ENCODE data around the gene SLIT2. TPM values are rescaled to one million over a fixed set of nuclear protein-coding genes. Genes with fewer than 3 reads are reported as not detected.

The SLIT2 gene
- 11.2 and 22.9 TPM in 2 replicates for total RNA-seq (2012; rRNA removed)

GRCh38 chr4:20251796-20252655 is at the start of gene SLIT2:
SLIT2 (plus strand) TSS chr4:20251905; CDS start chr4:20253816, 1,911 bp downstream.
- Histone ChIP-seq H3K4me3 (ENCODE audit: low read length) (peak within 1 kb of the TSS; percentile 82), H3K4me1 (ENCODE audit: control insufficient read depth, insufficient read depth, low read length) (peaks cover 46% of the 10 kb centered on the region), H3K36me3 (ENCODE audit: insufficient read depth, low read length) (no peaks in the 10 kb centered on the region), H3K9ac (ENCODE audit: low read depth, low read length) (peak within 1 kb of the TSS; percentile 81), H3K27me3 (ENCODE audit: control insufficient read depth, insufficient read depth, low read length) (no peaks in the 10 kb centered on the region), H3K4me2 (ENCODE audit: low read length) (peak within 1 kb of the TSS; percentile 79), H3K9me3 (replicated peaks; ENCODE audit: low read length) (no peaks in the 10 kb centered on the region)

- Histone ChIP-seq H3K27me3 (ENCODE audit: control insufficient read depth, insufficient read depth, low read length) (no peaks in the 10 kb centered on the region), H3K9ac (ENCODE audit: low read depth, low read length) (no peak overlapping the region), H3K4me1 (ENCODE audit: control insufficient read depth, insufficient read depth, low read length) (peaks cover 10% of the 10 kb centered on the region), H3K4me3 (ENCODE audit: low read length) (peak overlapping the region; percentile 28), H3K9me3 (replicated peaks; ENCODE audit: low read length) (no peaks in the 10 kb centered on the region), H3K4me2 (ENCODE audit: low read length) (peak overlapping the region; percentile 37), H3K36me3 (ENCODE audit: insufficient read depth, low read length) (no peaks in the 10 kb centered on the region)
Measured at GRCh38 chr4:20203508-20203907, 48.2 kb upstream of the SLIT2 start.

GRCh38 chr4:20217521-20217920 is 34.2 kb upstream of the SLIT2 start:
- no peaks in the 10 kb centered on the region for H3K4me1 ChIP-seq (ENCODE audit: control insufficient read depth, insufficient read depth, low read length)
- no peaks in the 10 kb centered on the region for H3K9me3 ChIP-seq (replicated peaks; ENCODE audit: low read length)
- no peak overlapping the region for H3K4me3 ChIP-seq (ENCODE audit: low read length)
- no peaks in the 10 kb centered on the region for H3K36me3 ChIP-seq (ENCODE audit: insufficient read depth, low read length)
- no peak overlapping the region for H3K9ac ChIP-seq (ENCODE audit: low read depth, low read length)
- no peak overlapping the region for H3K4me2 ChIP-seq (ENCODE audit: low read length)
- H3K27me3 ChIP-seq (ENCODE audit: control insufficient read depth, insufficient read depth, low read length): no peaks in the 10 kb centered on the region

- no peak overlapping the region for H3K4me3 ChIP-seq (ENCODE audit: low read length)
- no peak overlapping the region for H3K4me2 ChIP-seq (ENCODE audit: low read length)
- no peaks in the 10 kb centered on the region for H3K27me3 ChIP-seq (ENCODE audit: control insufficient read depth, insufficient read depth, low read length)
- no peaks in the 10 kb centered on the region for H3K4me1 ChIP-seq (ENCODE audit: control insufficient read depth, insufficient read depth, low read length)
- H3K9ac ChIP-seq (ENCODE audit: low read depth, low read length): no peak overlapping the region
- H3K9me3 ChIP-seq (replicated peaks; ENCODE audit: low read length): no peaks in the 10 kb centered on the region
- no peaks in the 10 kb centered on the region for H3K36me3 ChIP-seq (ENCODE audit: insufficient read depth, low read length)
Measured at GRCh38 chr4:20217951-20218350, 33.8 kb upstream of the SLIT2 start.

- Histone ChIP-seq H3K4me3 (ENCODE audit: low read length) (no peak overlapping the region), H3K27me3 (ENCODE audit: control insufficient read depth, insufficient read depth, low read length) (no peaks in the 10 kb centered on the region), H3K36me3 (ENCODE audit: insufficient read depth, low read length) (no peaks in the 10 kb centered on the region), H3K4me1 (ENCODE audit: control insufficient read depth, insufficient read depth, low read length) (no peaks in the 10 kb centered on the region), H3K9ac (ENCODE audit: low read depth, low read length) (no peak overlapping the region), H3K4me2 (ENCODE audit: low read length) (no peak overlapping the region), H3K9me3 (replicated peaks; ENCODE audit: low read length) (no peaks in the 10 kb centered on the region)
Measured at GRCh38 chr4:20219521-20219920, 32.2 kb upstream of the SLIT2 start.

GRCh38 chr4:20237894-20238537 is 13.7 kb upstream of the SLIT2 start:
- H3K27me3 ChIP-seq (ENCODE audit: control insufficient read depth, insufficient read depth, low read length): no peaks in the 10 kb centered on the region
- no peaks in the 10 kb centered on the region for H3K36me3 ChIP-seq (ENCODE audit: insufficient read depth, low read length)
- no peak overlapping the region for H3K4me3 ChIP-seq (ENCODE audit: low read length)
- H3K9me3 ChIP-seq (replicated peaks; ENCODE audit: low read length): peaks cover under 1% of the 10 kb centered on the region
- H3K4me1 ChIP-seq (ENCODE audit: control insufficient read depth, insufficient read depth, low read length): no peaks in the 10 kb centered on the region
- H3K9ac ChIP-seq (ENCODE audit: low read depth, low read length): no peak overlapping the region
- no peak overlapping the region for H3K4me2 ChIP-seq (ENCODE audit: low read length)

- Histone ChIP-seq H3K27me3 (ENCODE audit: control insufficient read depth, insufficient read depth, low read length) (no peaks in the 10 kb centered on the region), H3K36me3 (ENCODE audit: insufficient read depth, low read length) (no peaks in the 10 kb centered on the region), H3K4me2 (ENCODE audit: low read length) (peak overlapping the region; percentile 13), H3K9me3 (replicated peaks; ENCODE audit: low read length) (peaks cover under 1% of the 10 kb centered on the region), H3K4me1 (ENCODE audit: control insufficient read depth, insufficient read depth, low read length) (peaks cover 24% of the 10 kb centered on the region), H3K9ac (ENCODE audit: low read depth, low read length) (peak overlapping the region; percentile 5), H3K4me3 (ENCODE audit: low read length) (no peak overlapping the region)
Measured at GRCh38 chr4:20248155-20248558, 3.5 kb upstream of the SLIT2 start.

- Histone ChIP-seq H3K36me3 (ENCODE audit: insufficient read depth, low read length) (no peaks in the 10 kb centered on the region), H3K9ac (ENCODE audit: low read depth, low read length) (peak overlapping the region; percentile 34), H3K27me3 (ENCODE audit: control insufficient read depth, insufficient read depth, low read length) (no peaks in the 10 kb centered on the region), H3K4me1 (ENCODE audit: control insufficient read depth, insufficient read depth, low read length) (peaks cover 26% of the 10 kb centered on the region), H3K9me3 (replicated peaks; ENCODE audit: low read length) (no peaks in the 10 kb centered on the region), H3K4me2 (ENCODE audit: low read length) (no peak overlapping the region), H3K4me3 (ENCODE audit: low read length) (no peak overlapping the region)
Measured at GRCh38 chr4:20249333-20249732, 2.4 kb upstream of the SLIT2 start.

- Histone ChIP-seq H3K4me1 (ENCODE audit: control insufficient read depth, insufficient read depth, low read length) (peaks cover 43% of the 10 kb centered on the region), H3K9ac (ENCODE audit: low read depth, low read length) (peak overlapping the region; percentile 68), H3K4me2 (ENCODE audit: low read length) (peak overlapping the region; percentile 79), H3K9me3 (replicated peaks; ENCODE audit: low read length) (no peaks in the 10 kb centered on the region), H3K4me3 (ENCODE audit: low read length) (peak overlapping the region; percentile 82), H3K36me3 (ENCODE audit: insufficient read depth, low read length) (no peaks in the 10 kb centered on the region), H3K27me3 (ENCODE audit: control insufficient read depth, insufficient read depth, low read length) (no peaks in the 10 kb centered on the region)
Measured at GRCh38 chr4:20251031-20251795, 492 bp upstream of the SLIT2 start.

GRCh38 chr4:20252656-20253282 is 1.1 kb downstream of the SLIT2 start:
- Histone ChIP-seq H3K27me3 (ENCODE audit: control insufficient read depth, insufficient read depth, low read length) (no peaks in the 10 kb centered on the region), H3K4me2 (ENCODE audit: low read length) (peak overlapping the region; percentile 79), H3K9ac (ENCODE audit: low read depth, low read length) (peak overlapping the region; percentile 81), H3K9me3 (replicated peaks; ENCODE audit: low read length) (no peaks in the 10 kb centered on the region), H3K36me3 (ENCODE audit: insufficient read depth, low read length) (no peaks in the 10 kb centered on the region), H3K4me1 (ENCODE audit: control insufficient read depth, insufficient read depth, low read length) (peaks cover 54% of the 10 kb centered on the region), H3K4me3 (ENCODE audit: low read length) (peak overlapping the region; percentile 82)

- Histone ChIP-seq H3K9me3 (replicated peaks; ENCODE audit: low read length) (no peaks in the 10 kb centered on the region), H3K4me2 (ENCODE audit: low read length) (peak overlapping the region; percentile 79), H3K9ac (ENCODE audit: low read depth, low read length) (peak overlapping the region; percentile 81), H3K27me3 (ENCODE audit: control insufficient read depth, insufficient read depth, low read length) (no peaks in the 10 kb centered on the region), H3K4me1 (ENCODE audit: control insufficient read depth, insufficient read depth, low read length) (peaks cover 56% of the 10 kb centered on the region), H3K36me3 (ENCODE audit: insufficient read depth, low read length) (no peaks in the 10 kb centered on the region), H3K4me3 (ENCODE audit: low read length) (peak overlapping the region; percentile 82)
Measured at GRCh38 chr4:20253283-20253734, 1.6 kb downstream of the SLIT2 start.

All from skeletal muscle satellite cell (primary cell).